ENCODE data around the gene TSHZ2.
"Not testable (repeated sequence)": the region's sequence is repeated elsewhere in the genome, so short reads cannot be mapped to it uniquely, and the experiment has no call there.

Gene TSHZ2

DNA sequence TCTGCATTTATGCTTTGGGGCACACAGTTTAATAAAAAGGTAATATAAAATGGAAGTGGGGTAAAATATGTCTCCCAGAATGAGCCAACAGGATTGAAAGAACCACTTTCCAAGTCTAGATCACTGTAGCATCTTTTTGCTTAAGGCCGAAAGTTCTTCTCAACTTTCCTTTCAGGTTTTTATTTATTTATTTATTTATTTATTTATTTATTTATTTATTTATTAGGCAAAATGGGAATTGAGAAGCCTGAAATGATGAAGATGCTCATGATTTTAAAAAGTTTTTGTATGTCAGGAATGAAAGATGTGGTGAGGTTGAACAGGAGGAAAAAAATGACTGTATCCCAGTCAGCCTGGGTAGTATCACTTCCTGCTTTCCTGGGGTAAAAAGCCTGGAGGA lies 24.0 kb downstream of the TSHZ2 start:
- no peak for DNase-seq (ENCODE audit: low spot score)

DNA sequence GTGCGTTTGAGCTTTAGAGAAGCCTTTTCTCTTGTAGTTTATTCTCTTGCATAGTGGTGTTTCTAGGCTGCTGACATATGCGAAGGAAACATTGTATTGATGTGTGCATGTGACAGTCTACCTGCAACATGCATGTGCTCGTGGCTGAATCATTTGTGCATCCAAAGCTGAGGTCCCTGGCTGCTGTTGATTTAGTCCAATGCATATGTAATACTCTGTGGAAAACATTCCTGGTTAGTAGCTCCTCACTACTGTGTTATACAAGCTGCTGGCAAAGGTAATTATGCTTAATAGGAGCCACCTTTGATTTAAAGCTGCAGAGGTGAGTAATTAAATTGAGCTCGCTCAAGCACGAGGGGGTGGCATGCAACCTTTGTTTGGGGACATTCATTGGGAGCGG lies 24.5 kb downstream of the TSHZ2 start:
- DNase-seq (ENCODE audit: low spot score): no peak

DNA sequence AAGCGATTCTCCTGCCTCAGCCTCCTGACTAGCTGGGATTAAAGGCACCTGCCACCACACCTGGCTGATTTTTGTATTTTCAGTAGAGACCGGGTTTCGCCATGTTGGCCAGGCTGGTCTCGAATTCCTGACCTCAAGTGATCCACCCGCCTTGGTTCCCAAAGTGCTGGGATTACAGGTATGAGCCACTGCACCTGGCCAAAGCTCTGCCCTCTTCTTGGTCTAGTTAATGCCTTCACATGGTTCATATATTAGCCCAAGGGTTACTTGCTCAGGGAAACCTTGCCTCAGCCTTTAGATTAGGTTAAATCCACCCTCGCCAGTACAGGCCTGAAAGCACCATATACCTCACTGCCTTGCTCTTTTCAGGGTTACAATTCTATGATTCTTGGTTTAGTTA lies 26.1 kb downstream of the TSHZ2 start:
- no peak for DNase-seq (ENCODE audit: low spot score)

- DNase-seq (ENCODE audit: low spot score): no peak
Measured at GRCh38 chr20:52999040-52999439, 26.9 kb downstream of the TSHZ2 start.

GRCh38 chr20:53001498-53002301 lies 29.5 kb downstream of the TSHZ2 start:
- DNase-seq (ENCODE audit: low spot score): no peak

- no peak for DNase-seq (ENCODE audit: low spot score)
Measured at GRCh38 chr20:53002786-53003185, 30.6 kb downstream of the TSHZ2 start.

GRCh38 chr20:53003420-53004154 lies 31.4 kb downstream of the TSHZ2 start:
- no peak for DNase-seq (ENCODE audit: low spot score)

- no peak for DNase-seq (ENCODE audit: low spot score)
Measured at GRCh38 chr20:53004267-53004813, 32.2 kb downstream of the TSHZ2 start.

- DNase-seq (ENCODE audit: low spot score): no peak
Measured at GRCh38 chr20:53009979-53010735, 38.0 kb downstream of the TSHZ2 start.

DNA sequence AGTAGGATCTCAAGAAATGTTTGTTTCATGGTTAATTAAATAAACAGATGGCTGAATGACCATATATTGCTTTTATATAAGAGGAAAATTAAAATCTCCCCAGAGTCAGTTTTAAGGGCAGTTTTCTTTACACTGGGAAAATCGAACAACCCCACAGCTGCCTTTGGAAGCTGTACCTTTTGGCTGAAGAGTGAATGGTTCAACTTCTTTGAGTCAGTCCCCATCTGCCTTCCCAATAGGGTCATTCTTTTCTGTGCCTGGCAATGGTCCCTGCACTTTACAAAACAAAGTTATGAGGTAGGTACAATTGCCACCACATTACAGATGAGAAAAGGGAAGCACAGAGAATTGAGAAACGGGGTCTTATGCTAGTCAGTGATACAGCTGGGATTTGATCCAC lies 39.5 kb downstream of the TSHZ2 start:
- DNase-seq (ENCODE audit: low spot score): no peak

- no peak for DNase-seq (ENCODE audit: low spot score)
Measured at GRCh38 chr20:53013183-53013582, 41.0 kb downstream of the TSHZ2 start.

GRCh38 chr20:53013847-53014246 lies 41.7 kb downstream of the TSHZ2 start:
- no peak for DNase-seq (ENCODE audit: low spot score)

DNA sequence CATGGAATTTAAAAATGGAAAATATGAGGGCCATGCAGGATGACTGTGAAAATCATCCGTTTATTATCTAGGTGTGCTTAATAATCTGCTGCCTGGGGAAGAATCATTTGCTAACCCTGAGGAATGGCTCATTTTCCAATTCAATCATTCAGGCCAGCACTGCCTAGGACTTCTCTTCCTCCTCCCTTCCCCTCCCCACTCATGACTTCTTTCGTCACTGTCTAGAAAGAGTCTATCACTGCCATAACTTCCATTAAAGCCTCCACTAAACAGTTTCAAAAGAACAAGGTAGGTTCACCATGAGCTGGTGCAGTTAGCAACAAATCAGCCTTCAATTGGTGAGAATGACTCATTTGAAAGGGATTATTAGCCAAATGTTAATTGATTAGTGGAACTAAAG lies 43.9 kb downstream of the TSHZ2 start:
- DNase-seq (ENCODE audit: low spot score): no peak

DNA sequence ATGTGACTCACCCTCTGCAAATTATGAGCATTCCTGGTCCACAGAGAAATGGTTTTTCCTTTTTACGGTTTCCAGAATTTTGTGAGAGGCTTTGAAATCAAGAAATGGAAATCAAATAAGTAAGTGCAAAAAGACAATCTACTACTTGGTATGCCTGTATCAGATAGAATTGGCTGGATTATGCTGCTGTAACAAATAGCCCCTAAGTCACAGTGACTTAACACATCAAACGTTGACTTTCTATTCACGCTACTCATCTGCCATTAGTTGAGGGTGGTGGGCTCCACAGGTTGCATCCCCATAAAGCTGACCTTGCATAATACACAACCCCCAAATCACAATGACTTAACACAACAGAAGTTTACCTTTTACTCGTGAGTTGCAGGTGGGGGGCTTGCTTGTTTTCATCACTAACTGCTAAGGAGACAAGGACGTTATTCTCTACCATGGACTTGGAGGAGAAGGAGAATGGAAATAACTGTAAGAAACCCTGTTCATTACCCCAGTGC lies 44.4 kb downstream of the TSHZ2 start:
- no peak for DNase-seq (ENCODE audit: low spot score)

GRCh38 chr20:53017206-53017605 lies 45.0 kb downstream of the TSHZ2 start:
- no peak for DNase-seq (ENCODE audit: low spot score)

GRCh38 chr20:53019464-53019863 lies 47.3 kb downstream of the TSHZ2 start:
- DNase-seq (ENCODE audit: low spot score): no peak

DNA sequence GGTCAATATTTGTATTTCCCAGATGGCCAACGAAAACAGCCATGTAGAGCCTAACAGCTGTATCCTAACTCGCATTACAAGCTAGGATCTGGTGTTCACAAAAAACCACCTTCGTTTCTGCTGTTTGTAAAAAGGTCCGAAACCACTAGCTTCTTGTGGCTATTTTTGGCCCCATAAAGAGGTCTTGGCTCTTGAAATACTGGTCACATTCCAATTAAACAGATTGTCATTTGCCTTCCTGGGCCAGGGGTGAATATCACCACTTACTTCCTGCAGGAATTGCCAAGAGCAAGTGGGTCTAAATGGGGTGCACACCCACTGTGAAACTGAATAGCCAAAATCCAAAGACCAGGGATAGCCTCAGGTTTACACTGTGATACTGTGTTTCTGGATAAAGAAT lies 48.2 kb downstream of the TSHZ2 start:
- DNase-seq (ENCODE audit: low spot score): no peak

- DNase-seq (ENCODE audit: low spot score): no peak
Measured at GRCh38 chr20:53020834-53021233, 48.7 kb downstream of the TSHZ2 start.

DNA sequence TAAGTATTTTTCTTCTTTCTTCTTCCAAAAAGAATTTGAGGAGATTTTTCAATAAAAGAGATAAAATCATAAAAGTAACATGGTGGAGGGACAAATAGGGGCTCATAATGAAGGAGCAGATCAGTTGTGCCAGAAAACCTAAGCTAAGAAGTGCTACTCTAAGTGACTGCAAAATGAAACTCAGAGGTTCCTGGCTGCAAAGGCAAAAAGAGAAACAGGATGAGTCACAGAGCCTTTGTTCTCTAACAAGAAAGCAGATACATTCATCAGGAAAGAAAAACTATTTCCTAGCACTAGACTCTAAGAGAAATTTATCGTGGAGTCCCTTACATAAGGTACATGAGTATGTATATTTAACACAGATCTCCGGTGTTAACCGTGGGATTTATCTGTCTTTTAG lies 49.8 kb downstream of the TSHZ2 start:
- DNase-seq (ENCODE audit: low spot score): no peak

- no peak for DNase-seq (ENCODE audit: low spot score)
Measured at GRCh38 chr20:53023732-53024520, 51.8 kb downstream of the TSHZ2 start.

- not testable (repeated sequence) for DNase-seq (ENCODE audit: low spot score)
Measured at GRCh38 chr20:53024653-53025052, 52.5 kb downstream of the TSHZ2 start.

- no peak for DNase-seq (ENCODE audit: low spot score)
Measured at GRCh38 chr20:53027089-53027488, 54.9 kb downstream of the TSHZ2 start.

Measured in D341Med (cell line).